AG04450 (cell line): ENCODE measurements around the gene NECTIN1. TPM values are rescaled to one million over a fixed set of nuclear protein-coding genes. Genes with fewer than 3 reads are reported as not detected.

Source experiments
- CTCF ChIA-PET: fragments of 300-600, 350-600 bp; formaldehyde crosslinking; extraction: SDS; loops from one replicate; lab custom pipeline; 2022; ENCODE audit warnings: antibody characterized with exemption, inconsistent platforms; lab: Charles Lee
- POLR2A ChIA-PET: fragments of 350-600 bp; formaldehyde crosslinking; extraction: SDS; loops from one replicate; lab custom pipeline; 2021; ENCODE audit warnings: antibody characterized with exemption, inconsistent platforms; lab: Yijun Ruan, JAX
- DNase-seq: peaks from one replicate; pipeline ENCODE4 v3.0.0-alpha.2; 2011; ENCODE audit warnings: low read depth, low spot score
- H3K27ac ChIP-seq: one replicate; pipeline ENCODE4 v1.5.1; 2012; ENCODE audit warnings: low read depth, low read length, control low read depth
- H3K27me3 ChIP-seq: one replicate; pipeline ENCODE4 v1.6.0; 2012; ENCODE audit warnings: low read length; ENCODE audit not compliant: control insufficient read depth, insufficient read depth
- H3K4me3 ChIP-seq: 2 replicates; pipeline ENCODE4 v1.5.1; 2011; ENCODE audit warnings: mild to moderate bottlenecking, low read depth, low read length, control low read depth
- H3K9me3 ChIP-seq: 2 replicates; pipeline ENCODE4 v1.5.1; 2012; ENCODE audit warnings: low read length; ENCODE audit not compliant: control insufficient read depth, insufficient read depth
- CTCF ChIP-seq: IDR thresholded peaks from 2 replicates; pipeline ENCODE4 v1.5.1; 2011; ENCODE audit warnings: low read depth, low read length, control low read depth, inconsistent platforms
- polyA plus RNA-seq: library from polyadenylated mRNA; depleted of rRNA; stranded (reverse); fragments of >200 nt; gene quantifications from 2 replicates; pipeline ENCODE4 v1.2.3, GENCODE V29; 2011

Gene NECTIN1
- polyA plus RNA-seq, 1 experiment: 2.8 TPM

GRCh38 chr11:119617340-119617713, 111.7 kb downstream of the NECTIN1 start:
- TF ChIP-seq CTCF: no peak
- Histone ChIP-seq H3K9me3 (no peaks in the 10 kb centered on the region), H3K4me3 (no peak overlapping the region), H3K27me3 (peaks cover 12% of the 10 kb centered on the region), H3K27ac (no peak overlapping the region)
- no peak for DNase-seq
- CTCF ChIA-PET: interaction anchor here (0.7 to 1.1 kb wide), 2 partner anchors 83 to 112 kb away, joined by 3 read pairs; no protein-coding TSS in a partner anchor
- POLR2A ChIA-PET: no interaction called here

- Histone ChIP-seq H3K4me3 (no peak overlapping the region), H3K9me3 (no peaks in the 10 kb centered on the region), H3K27me3 (peaks cover 10% of the 10 kb centered on the region), H3K27ac (no peak overlapping the region)
- no peak for TF ChIP-seq CTCF
- ChIA-PET CTCF (interaction anchor here (0.6 to 1.6 kb wide), 3 partner anchors 8 to 1371 kb away, joined by 3 read pairs; no protein-coding TSS in a partner anchor), POLR2A (no interaction called here)
- no peak for DNase-seq
These were observed 112.2 kb downstream of the NECTIN1 start for GRCh38 chr11:119616586-119617339.

GRCh38 chr11:119615882-119616196, 113.2 kb downstream of the NECTIN1 start:
- peaks cover 10% of the 10 kb centered on the region for H3K27me3 ChIP-seq
- POLR2A ChIA-PET: no interaction called here
- DNase-seq: no peak
- CTCF ChIA-PET: interaction anchor here (1.6 to 2.0 kb wide), 4 partner anchors 8 to 113 kb away, joined by 3 to 9 read pairs (median 6); partner anchors contain the start of gene NECTIN1
- no peak for TF ChIP-seq CTCF
- no peaks in the 10 kb centered on the region for H3K9me3 ChIP-seq
- peak overlapping the region; percentile 78 for H3K27ac ChIP-seq
- no peak overlapping the region for H3K4me3 ChIP-seq

- no peaks in the 10 kb centered on the region for H3K9me3 ChIP-seq
- ChIA-PET POLR2A (no interaction called here), CTCF (interaction anchor here (0.6 to 2.0 kb wide), 5 partner anchors 9 to 124 kb away, joined by 3 to 9 read pairs (median 5); partner anchors contain the start of gene NECTIN1)
- H3K4me3 ChIP-seq: no peak overlapping the region
- DNase-seq: peak; percentile 53
- peaks cover 5% of the 10 kb centered on the region for H3K27me3 ChIP-seq
- TF ChIP-seq CTCF: no peak
- H3K27ac ChIP-seq: peak overlapping the region; percentile 78
These were observed 113.8 kb downstream of the NECTIN1 start for GRCh38 chr11:119615003-119615881.
